Hepatocyte (in vitro differentiated cells): ENCODE measurements around the gene TIMP4. TPM values are rescaled to one million over a fixed set of nuclear protein-coding genes. Genes with fewer than 3 reads are reported as not detected.
A peak's percentile ranks its signal among the peaks of the same experiment; 100 is the strongest.

Experiments used
- DNase-seq: peaks from one replicate; pipeline ENCODE4 v3.0.0-alpha.2; 2016; ENCODE audit warnings: low spot score
- H2AFZ ChIP-seq: fragments of 200-600 bp; sonication (generic); 2 replicates; pipeline ENCODE4 v1.6.0; 2016; ENCODE audit warnings: antibody characterized with exemption, mild to moderate bottlenecking
- H3K27ac ChIP-seq: fragments of 200-600 bp; sonication (generic); 2 replicates; pipeline ENCODE4 v1.5.1; 2016; ENCODE audit warnings: mild to moderate bottlenecking
- H3K27me3 ChIP-seq: fragments of 200-600 bp; sonication (generic); 2 replicates; pipeline ENCODE4 v1.6.1; 2016
- H3K36me3 ChIP-seq: fragments of 200-600 bp; sonication (generic); replicated peaks from 2 replicates; pipeline ENCODE4 v1.5.1; 2016; ENCODE audit warnings: low read depth; ENCODE audit not compliant: insufficient read depth
- H3K4me1 ChIP-seq: fragments of 200-600 bp; sonication (generic); 2 replicates; pipeline ENCODE4 v1.5.1; 2016; ENCODE audit warnings: mild to moderate bottlenecking, moderate library complexity; ENCODE audit not compliant: insufficient read depth
- H3K4me2 ChIP-seq: fragments of 200-600 bp; sonication (generic); 2 replicates; pipeline ENCODE4 v1.6.0; 2016
- H3K4me3 ChIP-seq: fragments of 200-600 bp; sonication (generic); 2 replicates; pipeline ENCODE4 v1.5.1; 2016; ENCODE audit warnings: mild to moderate bottlenecking
- H3K79me2 ChIP-seq: fragments of 200-600 bp; sonication (generic); 2 replicates; pipeline ENCODE4 v1.6.0; 2017; ENCODE audit warnings: mild to moderate bottlenecking
- H3K9me2 ChIP-seq: fragments of 200-600 bp; sonication (generic); replicated peaks from 2 replicates; pipeline ENCODE4 v1.6.0; 2017; ENCODE audit warnings: mild to moderate bottlenecking; ENCODE audit not compliant: insufficient read depth
- H3K9me3 ChIP-seq: fragments of 200-600 bp; sonication (generic); 2 replicates; pipeline ENCODE4 v1.5.1; 2016; ENCODE audit warnings: low read depth, mild to moderate bottlenecking
- H4K20me1 ChIP-seq: fragments of 200-600 bp; sonication (generic); 2 replicates; pipeline ENCODE4 v1.6.0; 2016; ENCODE audit warnings: mild to moderate bottlenecking; ENCODE audit not compliant: insufficient read depth, poor library complexity, severe bottlenecking
- EZH2 ChIP-seq: fragments of 200-600 bp; sonication (generic); IDR thresholded peaks from 2 replicates; pipeline ENCODE4 v1.6.1; 2016; ENCODE audit warnings: antibody characterized with exemption, mild to moderate bottlenecking, borderline replicate concordance
- EZH2phosphoT487 ChIP-seq: fragments of 200-600 bp; sonication (generic); IDR thresholded peaks from one replicate; pipeline ENCODE4 v1.6.1; 2018; ENCODE audit warnings: antibody characterized with exemption, mild to moderate bottlenecking, low read depth, moderate library complexity; ENCODE audit not compliant: unreplicated experiment, severe bottlenecking
- WGBS: methylation state at CpG from one replicate; pipeline ENCODE4 v1.1.6; 2016; ENCODE audit warnings: low lambda C conversion rate; ENCODE audit errors: missing lambda C conversion rate; 5-methylcytosine and 5-hydroxymethylcytosine counted together
- polyA plus RNA-seq: library from polyadenylated mRNA; unstranded; fragments of >200 nt; fragmentation: Nextera tagmentation; extraction: Ambion mirVana; gene quantifications from 2 replicates; pipeline ENCODE4 v1.2.1, GENCODE V29; 2016
- total RNA-seq: library from RNA; depleted of rRNA; stranded (reverse); fragments of >200 nt; gene quantifications from 2 replicates; pipeline ENCODE4 v1.2.3, GENCODE V29; 2014
- TF ChIP-seq, protein P1 (sequence below): fragments of 200-600 bp; sonication (generic); IDR thresholded peaks from 2 replicates; pipeline ENCODE4 v1.5.1; 2016; ENCODE audit warnings: antibody characterized with exemption, mild to moderate bottlenecking; ENCODE audit not compliant: poor library complexity

Gene TIMP4
- 4.7 and 5.5 TPM in 2 replicates for total RNA-seq
- 4.7 and 5.4 TPM in 2 replicates for polyA plus RNA-seq

GRCh38 chr3:12158387-12159226 is at the start of gene TIMP4:
Gene TIMP4, minus strand, starts transcription at chr3:12158912. Its CDS starts 72 bp downstream, at chr3:12158840.
- Histone ChIP-seq H3K4me3 (peak within 1 kb of the TSS; percentile 10), H3K27ac (peak within 1 kb of the TSS; percentile 53), H3K79me2 (no peaks in the 10 kb centered on the region), H3K36me3 (no peaks in the 10 kb centered on the region), H2AFZ (peak within 1 kb of the TSS; percentile 63), H3K4me1 (peaks cover 24% of the 10 kb centered on the region), H3K9me2 (no peaks in the 10 kb centered on the region), H3K27me3 (peaks cover 3% of the 10 kb centered on the region), H4K20me1 (no peaks in the 10 kb centered on the region), H3K4me2 (peak within 1 kb of the TSS; percentile 77), H3K9me3 (no peaks in the 10 kb centered on the region)
- WGBS, result 11% methylated on average over 34 of the region's 34 CpGs
- TF ChIP-seq EZH2, result no peak
- TF ChIP-seq, protein P1, sequence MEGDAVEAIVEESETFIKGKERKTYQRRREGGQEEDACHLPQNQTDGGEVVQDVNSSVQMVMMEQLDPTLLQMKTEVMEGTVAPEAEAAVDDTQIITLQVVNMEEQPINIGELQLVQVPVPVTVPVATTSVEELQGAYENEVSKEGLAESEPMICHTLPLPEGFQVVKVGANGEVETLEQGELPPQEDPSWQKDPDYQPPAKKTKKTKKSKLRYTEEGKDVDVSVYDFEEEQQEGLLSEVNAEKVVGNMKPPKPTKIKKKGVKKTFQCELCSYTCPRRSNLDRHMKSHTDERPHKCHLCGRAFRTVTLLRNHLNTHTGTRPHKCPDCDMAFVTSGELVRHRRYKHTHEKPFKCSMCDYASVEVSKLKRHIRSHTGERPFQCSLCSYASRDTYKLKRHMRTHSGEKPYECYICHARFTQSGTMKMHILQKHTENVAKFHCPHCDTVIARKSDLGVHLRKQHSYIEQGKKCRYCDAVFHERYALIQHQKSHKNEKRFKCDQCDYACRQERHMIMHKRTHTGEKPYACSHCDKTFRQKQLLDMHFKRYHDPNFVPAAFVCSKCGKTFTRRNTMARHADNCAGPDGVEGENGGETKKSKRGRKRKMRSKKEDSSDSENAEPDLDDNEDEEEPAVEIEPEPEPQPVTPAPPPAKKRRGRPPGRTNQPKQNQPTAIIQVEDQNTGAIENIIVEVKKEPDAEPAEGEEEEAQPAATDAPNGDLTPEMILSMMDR, result no peak
- no peak for TF ChIP-seq EZH2phosphoT487
- peak; percentile 72 for DNase-seq

GRCh38 chr3:12205171-12205570 is 46.5 kb upstream of the TIMP4 start:
- Histone ChIP-seq H2AFZ (no peak overlapping the region), H3K9me3 (no peaks in the 10 kb centered on the region), H3K4me3 (no peak overlapping the region), H3K79me2 (no peaks in the 10 kb centered on the region), H3K36me3 (no peaks in the 10 kb centered on the region), H3K4me1 (no peaks in the 10 kb centered on the region), H3K27me3 (no peaks in the 10 kb centered on the region), H4K20me1 (no peaks in the 10 kb centered on the region), H3K4me2 (no peak overlapping the region), H3K9me2 (no peaks in the 10 kb centered on the region), H3K27ac (no peak overlapping the region)
- TF ChIP-seq EZH2, result no peak
- TF ChIP-seq, protein P1, result no peak
- TF ChIP-seq EZH2phosphoT487, result no peak
- WGBS, result 96% methylated on average over 4 of the region's 4 CpGs
- DNase-seq, result no peak

DNA sequence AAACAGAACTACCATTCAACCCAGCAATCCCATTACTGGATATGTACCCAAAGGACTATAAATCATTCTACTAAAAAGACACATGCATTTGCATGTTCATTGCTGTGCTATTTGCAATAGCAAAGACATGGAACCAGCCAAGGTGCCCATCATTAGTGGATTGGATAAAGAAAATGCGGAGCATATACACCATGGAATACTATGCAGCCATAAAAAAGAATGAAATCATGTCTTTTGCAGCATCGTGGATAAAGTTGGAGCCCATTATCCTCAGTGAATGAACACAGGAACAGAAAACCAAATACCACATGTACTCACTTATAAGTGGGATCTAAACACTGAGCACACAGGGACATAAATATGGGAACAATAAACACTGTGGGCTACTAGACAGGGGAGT is 43.1 kb upstream of the TIMP4 start:
- H3K27ac ChIP-seq, result no peak overlapping the region
- no peaks in the 10 kb centered on the region for H3K79me2 ChIP-seq
- no peak overlapping the region for H3K4me2 ChIP-seq
- TF ChIP-seq EZH2phosphoT487 (no peak), EZH2 (no peak)
- TF ChIP-seq, protein P1, result no peak
- H3K9me3 ChIP-seq, result no peaks in the 10 kb centered on the region
- H4K20me1 ChIP-seq, result no peaks in the 10 kb centered on the region
- no peaks in the 10 kb centered on the region for H3K4me1 ChIP-seq
- 96% methylated on average over 2 of the region's 2 CpGs for WGBS
- H3K4me3 ChIP-seq, result no peak overlapping the region
- DNase-seq, result no peak
- no peak overlapping the region for H2AFZ ChIP-seq
- no peaks in the 10 kb centered on the region for H3K36me3 ChIP-seq
- no peaks in the 10 kb centered on the region for H3K27me3 ChIP-seq
- no peaks in the 10 kb centered on the region for H3K9me2 ChIP-seq
